ENCODE measurements around the gene ARHGEF4. TPM values are rescaled to one million over a fixed set of nuclear protein-coding genes. Genes with fewer than 3 reads are reported as not detected.
"Not testable (repeated sequence)": the region's sequence is repeated elsewhere in the genome, so short reads cannot be mapped to it uniquely, and the experiment has no call there.

The ARHGEF4 gene
- total RNA-seq, 1 donor from 2014 or later: 9.3 TPM

GRCh38 chr2:130898553-130898952, 61.8 kb downstream of the ARHGEF4 start:
- Histone ChIP-seq H3K27me3 (ENCODE audit: control insufficient read depth, insufficient read depth, low read length) (no peaks in the 10 kb centered on the region), H3K36me3 (ENCODE audit: control insufficient read depth, insufficient read depth, low read length) (no peaks in the 10 kb centered on the region), H3K4me3 (ENCODE audit: low read depth, low read length) (no peak overlapping the region)
- no peak for TF ChIP-seq CTCF (IDR thresholded peaks at IDR 0.05; ENCODE audit: insufficient read depth, low read length, poor library complexity, severe bottlenecking)
- DNase-seq (ENCODE audit: low read depth): no peak

GRCh38 chr2:130899306-130899705, 62.6 kb downstream of the ARHGEF4 start:
- no peak overlapping the region for H3K4me3 ChIP-seq (ENCODE audit: low read depth, low read length)
- no peaks in the 10 kb centered on the region for H3K36me3 ChIP-seq (ENCODE audit: control insufficient read depth, insufficient read depth, low read length)
- no peak for DNase-seq (ENCODE audit: low read depth)
- no peaks in the 10 kb centered on the region for H3K27me3 ChIP-seq (ENCODE audit: control insufficient read depth, insufficient read depth, low read length)
- no peak for TF ChIP-seq CTCF (IDR thresholded peaks at IDR 0.05; ENCODE audit: insufficient read depth, low read length, poor library complexity, severe bottlenecking)

DNA sequence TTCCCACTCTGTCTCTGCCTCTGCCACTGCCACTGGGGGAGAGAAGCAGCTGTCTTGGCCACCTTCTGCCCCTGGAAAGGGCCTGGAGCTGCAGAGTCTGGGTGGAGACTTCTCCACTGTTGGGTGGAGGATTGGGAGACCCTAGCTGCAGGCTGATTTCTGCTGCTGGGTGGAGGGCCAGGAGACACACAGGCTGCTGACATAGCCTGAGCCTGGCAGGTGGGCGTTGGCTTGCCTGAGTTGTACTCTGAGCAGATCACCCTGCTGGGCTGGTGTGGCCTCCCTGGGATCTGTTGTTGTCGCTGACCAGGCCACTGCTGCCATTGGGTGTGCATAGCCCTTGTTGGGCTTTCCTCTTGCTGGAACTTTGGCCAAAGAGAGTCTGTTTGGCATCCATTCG, 64.3 kb downstream of the ARHGEF4 start:
- TF ChIP-seq CTCF (IDR thresholded peaks at IDR 0.05; ENCODE audit: insufficient read depth, low read length, poor library complexity, severe bottlenecking): no peak
- DNase-seq (ENCODE audit: low read depth): no peak
- H3K27me3 ChIP-seq (ENCODE audit: control insufficient read depth, insufficient read depth, low read length): no peaks in the 10 kb centered on the region
- no peak overlapping the region for H3K4me3 ChIP-seq (ENCODE audit: low read depth, low read length)
- H3K36me3 ChIP-seq (ENCODE audit: control insufficient read depth, insufficient read depth, low read length): no peaks in the 10 kb centered on the region

DNA sequence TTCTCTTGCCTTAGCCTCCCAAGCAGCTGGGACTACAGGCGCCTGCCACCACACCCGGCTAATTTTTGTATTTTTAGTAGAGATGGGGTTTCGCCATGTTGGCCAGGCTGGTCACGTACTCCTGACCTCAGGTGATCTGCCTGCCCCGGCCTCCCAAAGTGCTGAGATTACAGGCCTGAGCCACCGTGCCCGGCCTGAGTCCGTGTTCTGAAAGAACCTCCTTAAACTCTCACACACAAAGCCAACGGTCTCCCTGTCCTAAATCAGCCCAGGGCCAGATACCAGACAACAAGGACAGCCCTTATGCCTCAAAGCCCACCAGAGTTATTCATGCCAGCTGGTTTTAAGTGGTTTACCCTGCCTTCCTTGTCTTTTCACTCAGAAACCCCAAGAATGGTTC, 64.9 kb downstream of the ARHGEF4 start:
- not testable (repeated sequence) for H3K36me3 ChIP-seq (ENCODE audit: control insufficient read depth, insufficient read depth, low read length)

DNA sequence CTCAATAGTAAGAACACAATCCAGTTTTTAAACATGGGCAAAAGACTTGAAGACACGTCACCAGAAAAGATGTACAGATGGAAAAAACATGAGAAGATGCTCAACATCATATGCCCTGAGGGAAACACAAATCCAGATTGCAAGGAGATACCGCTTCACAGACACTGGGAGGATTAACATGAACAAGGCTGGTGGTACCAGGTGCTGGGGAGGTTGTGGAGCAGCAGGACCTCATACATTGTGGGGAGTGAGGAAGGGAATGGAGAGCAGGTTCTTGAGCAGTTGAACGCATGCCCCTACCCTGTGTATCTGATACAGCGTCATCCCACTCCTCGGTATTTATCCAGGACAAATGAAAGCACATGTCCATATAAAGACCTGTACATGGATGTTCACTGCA, 72.1 kb downstream of the ARHGEF4 start:
- no peak for TF ChIP-seq CTCF (IDR thresholded peaks at IDR 0.05; ENCODE audit: insufficient read depth, low read length, poor library complexity, severe bottlenecking)
- H3K4me3 ChIP-seq (ENCODE audit: low read depth, low read length): no peak overlapping the region
- no peaks in the 10 kb centered on the region for H3K36me3 ChIP-seq (ENCODE audit: control insufficient read depth, insufficient read depth, low read length)
- H3K27me3 ChIP-seq (ENCODE audit: control insufficient read depth, insufficient read depth, low read length): peaks cover 4% of the 10 kb centered on the region
- no peak for DNase-seq (ENCODE audit: low read depth)

More for the DNA sequence above, 64.9 kb downstream of the ARHGEF4 start:
- not testable (repeated sequence) for DNase-seq (ENCODE audit: low read depth); H3K27me3 ChIP-seq (ENCODE audit: control insufficient read depth, insufficient read depth, low read length); H3K4me3 ChIP-seq (ENCODE audit: low read depth, low read length)

DNA sequence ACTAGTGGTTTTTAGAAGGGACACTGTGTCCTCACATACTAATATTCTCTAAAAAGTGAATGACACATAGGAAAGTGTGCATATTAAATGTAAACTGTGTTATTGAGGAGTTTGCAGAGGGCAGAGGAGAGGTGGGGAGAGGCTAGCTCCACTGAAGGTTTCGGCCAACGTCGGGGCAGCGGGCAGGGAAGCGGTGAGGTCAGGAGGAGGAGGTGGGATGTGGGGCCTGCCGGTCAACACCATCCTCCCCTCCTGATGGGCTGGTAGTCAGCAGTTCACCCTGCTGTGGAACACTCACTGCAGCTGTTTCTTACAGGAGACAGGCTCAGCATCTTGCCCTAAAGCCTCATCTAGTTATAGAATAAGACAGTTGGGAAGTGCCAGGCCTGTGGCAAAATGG, 74.2 kb downstream of the ARHGEF4 start:
- H3K4me3 ChIP-seq (ENCODE audit: low read depth, low read length): no peak overlapping the region
- TF ChIP-seq CTCF (IDR thresholded peaks at IDR 0.05; ENCODE audit: insufficient read depth, low read length, poor library complexity, severe bottlenecking): no peak
- no peak for DNase-seq (ENCODE audit: low read depth)

More for the DNA sequence above, 74.2 kb downstream of the ARHGEF4 start:
- Histone ChIP-seq H3K27me3 (ENCODE audit: control insufficient read depth, insufficient read depth, low read length) (peaks cover 9% of the 10 kb centered on the region), H3K36me3 (ENCODE audit: control insufficient read depth, insufficient read depth, low read length) (no peaks in the 10 kb centered on the region)
